KOPT-K1 (cell line): ENCODE measurements around the gene TMEM121.

ENCODE experiments used
- H3K27ac ChIP-seq: fragments of 200-600 bp; sonication (generic); 2 replicates; pipeline ENCODE4 v1.5.1; 2016; ENCODE audit warnings: antibody characterized with exemption, mild to moderate bottlenecking, low read depth, low read length; ENCODE audit not compliant: poor library complexity, severe bottlenecking
- H3K36me3 ChIP-seq: fragments of 200-600 bp; sonication (generic); 2 replicates; pipeline ENCODE4 v1.5.1; 2017; ENCODE audit warnings: antibody characterized with exemption, mild to moderate bottlenecking, low read length, moderate library complexity; ENCODE audit not compliant: insufficient read depth
- H3K9me3 ChIP-seq: fragments of 200-600 bp; sonication (generic); 2 replicates; pipeline ENCODE4 v1.5.1; 2017; ENCODE audit warnings: antibody characterized with exemption, low read length, mild to moderate bottlenecking; ENCODE audit not compliant: insufficient read depth, poor library complexity, severe bottlenecking

Gene TMEM121

GRCh38 chr14:105492031-105492970, 34.1 kb upstream of the TMEM121 start:
- H3K36me3 ChIP-seq = peaks cover 25% of the 10 kb centered on the region; the same call in 1 of the 2 replicates
- peak overlapping the region; percentile 82 for H3K27ac ChIP-seq
- no peaks in the 10 kb centered on the region for H3K9me3 ChIP-seq

GRCh38 chr14:105492971-105493871, 33.2 kb upstream of the TMEM121 start:
- Histone ChIP-seq H3K27ac (no peak overlapping the region), H3K36me3 (peaks cover 29% of the 10 kb centered on the region; the same call in 1 of the 2 replicates), H3K9me3 (no peaks in the 10 kb centered on the region)

- Histone ChIP-seq H3K36me3 (peaks cover 33% of the 10 kb centered on the region; the same call in 1 of the 2 replicates), H3K27ac (no peak overlapping the region), H3K9me3 (no peaks in the 10 kb centered on the region)
Observed at GRCh38 chr14:105493921-105494605, 32.3 kb upstream of the TMEM121 start.

GRCh38 chr14:105494606-105494929, 31.8 kb upstream of the TMEM121 start:
- H3K27ac ChIP-seq = no peak overlapping the region
- no peaks in the 10 kb centered on the region for H3K9me3 ChIP-seq
- H3K36me3 ChIP-seq = peaks cover 33% of the 10 kb centered on the region; the same call in 1 of the 2 replicates

GRCh38 chr14:105495101-105495989, 31.0 kb upstream of the TMEM121 start:
- Histone ChIP-seq H3K9me3 (no peaks in the 10 kb centered on the region), H3K36me3 (peaks cover 33% of the 10 kb centered on the region; the same call in 1 of the 2 replicates), H3K27ac (no peak overlapping the region)

- H3K36me3 ChIP-seq = peaks cover 33% of the 10 kb centered on the region; the same call in 1 of the 2 replicates
- no peaks in the 10 kb centered on the region for H3K9me3 ChIP-seq
Observed at GRCh38 chr14:105495990-105496830, 30.2 kb upstream of the TMEM121 start.

GRCh38 chr14:105496831-105497591, 29.4 kb upstream of the TMEM121 start:
- no peak overlapping the region for H3K27ac ChIP-seq
- no peaks in the 10 kb centered on the region for H3K9me3 ChIP-seq
- H3K36me3 ChIP-seq = peaks cover 33% of the 10 kb centered on the region; the same call in 1 of the 2 replicates

More at GRCh38 chr14:105495990-105496830, 30.2 kb upstream of the TMEM121 start:
- H3K27ac ChIP-seq = no peak overlapping the region

- no peaks in the 10 kb centered on the region for H3K9me3 ChIP-seq
- H3K36me3 ChIP-seq = peaks cover 26% of the 10 kb centered on the region; the same call in 1 of the 2 replicates
- no peak overlapping the region for H3K27ac ChIP-seq
Observed at GRCh38 chr14:105497671-105498429, 28.5 kb upstream of the TMEM121 start.

- Histone ChIP-seq H3K9me3 (no peaks in the 10 kb centered on the region), H3K27ac (no peak overlapping the region), H3K36me3 (peaks cover 19% of the 10 kb centered on the region; the same call in 1 of the 2 replicates)
Observed at GRCh38 chr14:105498430-105499255, 27.7 kb upstream of the TMEM121 start.

- no peak overlapping the region for H3K27ac ChIP-seq
- peaks cover 14% of the 10 kb centered on the region; the same call in 1 of the 2 replicates for H3K36me3 ChIP-seq
- H3K9me3 ChIP-seq = no peaks in the 10 kb centered on the region
Observed at GRCh38 chr14:105499256-105500035, 26.9 kb upstream of the TMEM121 start.
